ENCODE measurements around the gene IVD.

DNA sequence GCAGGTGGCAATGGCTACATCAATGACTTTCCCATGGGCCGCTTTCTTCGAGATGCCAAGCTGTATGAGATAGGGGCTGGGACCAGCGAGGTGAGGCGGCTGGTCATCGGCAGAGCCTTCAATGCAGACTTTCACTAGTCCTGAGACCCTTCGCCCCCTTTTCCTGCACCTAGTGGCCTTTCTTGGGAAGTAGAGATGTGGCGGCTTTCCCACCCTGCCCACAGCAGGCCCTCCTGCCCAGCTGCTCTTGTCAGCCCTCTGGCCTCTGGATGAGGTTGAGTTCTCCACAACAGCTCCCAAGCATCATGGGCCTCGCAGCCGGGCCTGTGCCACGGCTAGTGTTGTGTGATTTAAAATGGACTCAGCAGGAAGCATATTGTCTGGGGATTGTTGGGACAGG is 12.5 kb downstream of the IVD start:
- TF ChIP-seq, protein P1, sequence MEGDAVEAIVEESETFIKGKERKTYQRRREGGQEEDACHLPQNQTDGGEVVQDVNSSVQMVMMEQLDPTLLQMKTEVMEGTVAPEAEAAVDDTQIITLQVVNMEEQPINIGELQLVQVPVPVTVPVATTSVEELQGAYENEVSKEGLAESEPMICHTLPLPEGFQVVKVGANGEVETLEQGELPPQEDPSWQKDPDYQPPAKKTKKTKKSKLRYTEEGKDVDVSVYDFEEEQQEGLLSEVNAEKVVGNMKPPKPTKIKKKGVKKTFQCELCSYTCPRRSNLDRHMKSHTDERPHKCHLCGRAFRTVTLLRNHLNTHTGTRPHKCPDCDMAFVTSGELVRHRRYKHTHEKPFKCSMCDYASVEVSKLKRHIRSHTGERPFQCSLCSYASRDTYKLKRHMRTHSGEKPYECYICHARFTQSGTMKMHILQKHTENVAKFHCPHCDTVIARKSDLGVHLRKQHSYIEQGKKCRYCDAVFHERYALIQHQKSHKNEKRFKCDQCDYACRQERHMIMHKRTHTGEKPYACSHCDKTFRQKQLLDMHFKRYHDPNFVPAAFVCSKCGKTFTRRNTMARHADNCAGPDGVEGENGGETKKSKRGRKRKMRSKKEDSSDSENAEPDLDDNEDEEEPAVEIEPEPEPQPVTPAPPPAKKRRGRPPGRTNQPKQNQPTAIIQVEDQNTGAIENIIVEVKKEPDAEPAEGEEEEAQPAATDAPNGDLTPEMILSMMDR (optimal IDR thresholded peaks at IDR 0.05 in 1 of 3, IDR thresholded peaks at IDR 0.05 in 1 of 3, conservative IDR thresholded peaks at IDR 0.05 in 1 of 3; ENCODE audit: extremely low read depth in 1 of 3, insufficient read depth in 2 of 3, low read length in 3 of 3): no peak
- no peak for TF ChIP-seq EZH2 (IDR thresholded peaks at IDR 0.05; ENCODE audit: low read length)

Data from keratinocyte (primary cell).